ENCODE data around the gene DNAAF3.
"Not testable (repeated sequence)": the region's sequence is repeated elsewhere in the genome, so short reads cannot be mapped to it uniquely, and the experiment has no call there.

DNAAF3 gene

DNA sequence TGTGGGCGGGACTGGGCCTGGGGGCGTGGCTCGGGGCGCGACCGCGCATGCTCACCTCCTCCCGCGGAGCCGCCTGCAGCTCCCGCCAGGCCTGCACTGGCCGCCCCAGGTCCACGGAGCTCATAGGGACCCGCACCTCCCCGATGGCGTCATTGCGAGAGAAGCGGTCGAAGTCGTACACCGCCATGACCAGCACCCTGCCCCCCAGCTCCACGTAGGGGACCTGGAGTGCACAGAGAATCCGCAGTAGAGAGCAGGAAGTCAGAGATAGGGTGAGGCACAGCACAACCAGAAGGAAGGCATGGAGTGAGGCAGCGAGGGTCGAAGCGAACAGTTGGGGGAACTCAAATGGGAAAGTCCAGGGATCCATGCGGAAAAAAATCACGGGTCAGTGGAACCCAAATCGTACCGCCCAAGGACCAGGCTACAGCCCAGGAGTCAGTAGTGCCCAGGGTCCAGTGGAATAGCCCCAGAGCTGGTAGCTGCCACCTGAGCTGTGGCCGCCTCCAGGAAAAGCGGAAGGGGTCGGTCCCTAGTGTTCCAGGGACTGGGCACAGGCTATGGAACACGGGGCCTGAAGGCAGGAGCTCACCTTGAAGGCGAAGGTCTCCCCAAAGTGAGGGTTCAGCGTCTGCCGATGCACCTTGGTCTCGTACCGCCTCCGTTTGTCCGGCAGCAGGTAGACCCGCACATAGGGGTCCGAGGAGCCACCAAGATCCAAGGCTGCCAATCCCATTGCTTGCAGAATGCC, 8.9 kb upstream of the DNAAF3 start:
- no peak for DNase-seq (ENCODE audit: low read depth)

DNA sequence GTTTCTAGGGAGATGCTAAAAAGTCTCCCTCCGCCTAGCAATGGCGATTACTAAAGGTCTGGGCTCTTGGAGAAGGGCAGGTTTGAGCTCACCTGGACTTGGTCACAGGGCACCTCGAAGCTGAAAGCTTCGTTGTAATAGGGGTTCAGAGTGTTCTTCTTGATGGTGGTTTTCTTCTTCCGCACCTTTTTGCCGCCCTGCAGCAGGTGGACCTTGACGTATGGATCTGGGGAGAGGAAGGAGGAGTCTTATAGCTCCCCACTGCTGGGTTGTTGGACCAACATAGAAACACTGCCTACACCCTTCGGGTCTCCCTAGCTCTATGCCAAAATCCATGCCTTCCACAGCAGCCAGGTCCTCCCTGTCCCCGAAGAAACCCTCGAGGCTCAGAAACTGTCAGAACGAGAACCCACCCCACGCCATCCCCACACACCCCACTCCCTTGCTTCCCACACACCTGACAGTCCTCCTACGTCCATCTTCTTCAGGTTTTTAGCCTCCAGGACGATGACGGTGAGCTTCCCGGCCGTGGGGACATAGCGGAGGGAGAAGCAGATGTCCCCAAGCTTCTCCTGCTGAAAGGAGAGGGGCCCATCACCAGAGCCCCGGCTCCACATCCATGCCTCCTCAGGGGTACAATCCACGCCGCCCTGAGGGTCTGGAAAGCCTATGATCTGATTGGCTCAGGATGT, 8.2 kb upstream of the DNAAF3 start:
- DNase-seq (ENCODE audit: low read depth), result no peak

DNA sequence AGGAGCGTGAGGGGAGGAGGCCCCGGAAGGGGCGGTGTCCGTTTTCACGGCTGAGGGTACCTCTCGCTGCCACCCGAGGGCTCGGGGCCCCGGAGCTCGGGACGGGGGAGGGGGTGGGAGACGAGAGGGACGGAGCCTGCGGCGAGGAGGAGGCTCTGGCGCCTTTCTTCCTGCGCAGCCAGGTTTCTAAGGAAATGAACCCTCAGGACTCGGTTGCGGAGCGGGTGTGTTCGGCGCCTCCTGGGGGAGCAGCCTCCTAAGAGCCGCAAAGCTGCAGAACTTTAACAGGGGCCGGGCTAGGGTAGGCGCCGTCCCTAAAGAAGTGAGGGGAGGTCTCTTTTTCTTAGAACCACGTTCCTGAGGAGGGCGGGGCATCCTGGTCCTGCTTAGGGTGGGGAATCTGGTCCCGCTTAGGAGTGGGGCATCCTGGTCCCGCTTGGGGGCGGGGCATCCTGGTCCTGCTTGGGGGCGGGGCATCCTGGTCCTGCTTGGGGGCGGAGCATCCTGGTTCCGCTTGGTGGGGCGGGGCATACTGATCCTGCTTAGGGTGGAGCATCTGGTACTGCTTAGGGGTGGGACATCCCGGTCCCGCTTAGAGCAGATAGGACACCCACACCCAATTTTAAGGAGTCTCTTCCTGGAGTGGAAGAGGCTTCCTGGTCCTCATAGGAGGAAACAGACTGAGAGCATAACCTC, 7.4 kb upstream of the DNAAF3 start:
- DNase-seq (ENCODE audit: low read depth), result peak; percentile 85

DNA sequence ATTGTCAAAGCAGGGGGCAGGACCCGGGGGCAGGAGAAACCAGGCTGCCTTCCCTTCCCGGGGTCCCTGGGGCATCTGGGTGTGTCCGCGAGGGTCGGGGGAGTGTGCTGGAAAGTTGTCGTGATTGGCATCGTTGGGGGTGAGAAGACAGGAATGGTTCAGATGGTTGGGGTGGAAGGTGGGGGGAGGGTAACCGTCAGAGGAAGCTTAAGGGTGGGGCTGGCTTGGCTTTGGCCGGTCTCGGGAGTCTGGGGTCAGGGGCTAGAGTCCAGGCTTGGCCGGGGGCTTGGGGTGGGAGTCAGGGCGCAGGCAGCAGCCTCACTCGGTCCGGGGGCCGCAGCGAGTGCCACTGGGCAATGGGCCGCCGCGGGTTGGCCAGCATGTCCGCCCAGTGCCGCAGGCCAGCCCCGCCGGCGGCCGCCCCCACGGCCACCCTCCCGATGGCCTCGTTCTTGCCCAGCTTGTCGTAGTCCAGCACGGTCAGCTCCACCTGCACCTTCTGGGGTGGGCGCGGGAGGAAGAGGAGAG, 6.8 kb upstream of the DNAAF3 start:
- DNase-seq (ENCODE audit: low read depth), result no peak

DNA sequence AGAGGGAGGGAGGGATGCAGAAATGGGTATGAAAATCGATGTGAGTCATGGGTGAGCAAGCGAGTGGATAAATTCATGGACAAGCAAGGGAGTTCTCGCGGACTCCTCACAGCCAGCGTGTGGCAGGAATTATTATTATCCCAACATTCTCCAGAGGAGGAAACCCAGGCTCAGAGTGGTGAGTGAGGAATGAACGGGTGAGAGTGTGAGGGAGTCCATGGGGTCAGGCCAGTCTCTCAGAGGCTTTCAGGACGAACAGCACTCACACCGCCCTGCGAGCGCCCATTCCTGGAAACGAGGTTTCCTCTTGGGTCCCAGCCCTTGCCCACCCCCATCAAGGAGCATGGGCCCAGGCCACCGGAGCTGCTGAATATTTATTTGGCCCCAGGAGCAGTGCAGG, 6.3 kb upstream of the DNAAF3 start:
- peak; percentile 80 for DNase-seq (ENCODE audit: low read depth)

- not testable (repeated sequence) for DNase-seq (ENCODE audit: low read depth)
These were observed 5.9 kb upstream of the DNAAF3 start for GRCh38 chr19:55172318-55172717.

DNA sequence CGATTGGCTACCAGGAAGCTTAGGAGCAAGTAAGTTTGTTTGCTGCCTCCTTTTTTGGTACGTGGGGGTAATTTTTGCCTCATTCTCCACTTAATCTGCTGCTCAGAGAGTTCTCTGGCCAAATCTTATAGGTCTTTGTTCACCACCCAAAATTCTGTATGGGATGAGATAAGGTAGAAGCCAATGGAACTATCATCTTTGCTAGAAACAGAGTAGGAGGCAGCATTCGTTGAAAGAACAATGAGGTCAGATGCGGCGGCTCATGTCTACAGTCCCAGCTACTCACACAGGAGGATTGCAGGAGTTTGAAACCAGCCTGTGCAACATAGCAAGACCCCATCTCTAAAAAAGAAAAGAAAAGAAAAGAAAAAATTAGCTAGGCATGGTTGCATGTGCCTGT, 5.0 kb upstream of the DNAAF3 start:
- DNase-seq (ENCODE audit: low read depth), result no peak

GRCh38 chr19:55169136-55169535, 2.7 kb upstream of the DNAAF3 start:
- DNase-seq (ENCODE audit: low read depth), result no peak

GRCh38 chr19:55165952-55166529, 372 bp downstream of the DNAAF3 start:
- no peak for DNase-seq (ENCODE audit: low read depth)

- DNase-seq (ENCODE audit: low read depth), result no peak
These were observed 4.7 kb downstream of the DNAAF3 start for GRCh38 chr19:55161571-55162322.

GRCh38 chr19:55160986-55161365, 5.4 kb downstream of the DNAAF3 start:
- no peak for DNase-seq (ENCODE audit: low read depth)

DNA sequence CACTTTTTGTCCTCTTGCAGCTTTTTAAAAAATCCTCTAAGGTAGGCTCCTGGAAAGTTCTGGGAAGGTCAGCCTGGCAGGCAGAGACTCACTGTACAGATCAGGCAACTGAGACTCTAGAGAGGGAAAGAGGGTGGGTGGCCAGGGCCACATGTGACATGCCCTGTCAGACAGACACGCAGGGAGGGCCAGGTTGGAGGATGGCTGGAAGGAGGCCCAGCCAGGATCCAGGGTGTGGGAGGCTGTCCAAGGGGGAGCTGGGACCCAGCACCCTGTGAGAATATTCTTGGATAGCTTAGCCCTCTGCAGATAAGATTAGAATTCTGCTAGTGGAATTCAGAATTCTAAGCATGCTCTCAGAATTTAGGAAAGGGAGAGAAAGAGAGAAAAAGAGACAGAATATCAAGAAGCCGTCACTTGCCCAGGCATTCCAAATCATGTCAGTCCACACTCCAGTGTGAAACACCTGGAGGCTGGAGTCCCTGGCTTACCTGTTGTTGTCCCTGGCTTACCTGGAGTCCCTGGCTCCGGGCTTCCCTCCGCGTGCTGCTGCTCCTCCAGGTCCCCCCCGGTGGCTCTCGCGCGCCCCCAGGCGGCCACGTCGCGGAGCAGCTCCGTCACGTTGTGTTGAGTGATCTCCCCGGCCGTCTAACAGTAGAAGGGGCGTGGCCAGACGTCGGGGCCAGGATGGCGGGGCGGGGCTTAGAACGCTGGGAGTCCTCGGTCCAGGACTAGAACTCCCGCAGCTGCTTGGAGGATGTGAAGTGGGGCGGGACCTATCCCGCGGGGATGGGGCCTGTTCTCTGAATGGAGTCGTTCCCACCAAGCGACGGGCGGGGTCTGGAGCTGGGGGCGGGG, 6.1 kb downstream of the DNAAF3 start:
- DNase-seq (ENCODE audit: low read depth), result peak; percentile 85

- no peak for DNase-seq (ENCODE audit: low read depth)
These were observed 7.3 kb downstream of the DNAAF3 start for GRCh38 chr19:55158848-55159749.

DNA sequence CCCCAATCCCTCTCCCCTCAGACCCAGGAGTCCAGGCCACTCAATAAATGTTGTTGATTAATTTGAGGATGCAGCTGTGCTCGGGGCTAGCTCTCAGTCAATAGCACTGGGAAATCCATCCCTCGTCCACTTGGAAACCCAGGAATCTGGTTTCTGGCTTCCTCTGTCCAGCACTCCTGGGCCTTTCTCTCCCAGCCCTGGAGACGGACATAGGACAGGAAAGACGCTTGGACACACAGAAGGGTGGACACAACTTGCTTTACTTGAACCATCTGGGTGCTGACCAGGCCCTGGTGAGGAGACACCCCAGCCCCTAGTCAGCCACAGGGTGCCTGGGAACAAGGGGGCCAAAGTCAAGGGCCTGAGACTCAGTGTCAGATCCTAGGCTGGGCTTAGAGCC, 8.0 kb downstream of the DNAAF3 start:
- DNase-seq (ENCODE audit: low read depth), result no peak

- DNase-seq (ENCODE audit: low read depth), result no peak
These were observed 9.1 kb downstream of the DNAAF3 start, which contains the start of gene TNNI3 for GRCh38 chr19:55157064-55157908. Gene TNNI3, minus strand, starts transcription at chr19:55157732. Its CDS starts 143 bp downstream, at chr19:55157589.

DNA sequence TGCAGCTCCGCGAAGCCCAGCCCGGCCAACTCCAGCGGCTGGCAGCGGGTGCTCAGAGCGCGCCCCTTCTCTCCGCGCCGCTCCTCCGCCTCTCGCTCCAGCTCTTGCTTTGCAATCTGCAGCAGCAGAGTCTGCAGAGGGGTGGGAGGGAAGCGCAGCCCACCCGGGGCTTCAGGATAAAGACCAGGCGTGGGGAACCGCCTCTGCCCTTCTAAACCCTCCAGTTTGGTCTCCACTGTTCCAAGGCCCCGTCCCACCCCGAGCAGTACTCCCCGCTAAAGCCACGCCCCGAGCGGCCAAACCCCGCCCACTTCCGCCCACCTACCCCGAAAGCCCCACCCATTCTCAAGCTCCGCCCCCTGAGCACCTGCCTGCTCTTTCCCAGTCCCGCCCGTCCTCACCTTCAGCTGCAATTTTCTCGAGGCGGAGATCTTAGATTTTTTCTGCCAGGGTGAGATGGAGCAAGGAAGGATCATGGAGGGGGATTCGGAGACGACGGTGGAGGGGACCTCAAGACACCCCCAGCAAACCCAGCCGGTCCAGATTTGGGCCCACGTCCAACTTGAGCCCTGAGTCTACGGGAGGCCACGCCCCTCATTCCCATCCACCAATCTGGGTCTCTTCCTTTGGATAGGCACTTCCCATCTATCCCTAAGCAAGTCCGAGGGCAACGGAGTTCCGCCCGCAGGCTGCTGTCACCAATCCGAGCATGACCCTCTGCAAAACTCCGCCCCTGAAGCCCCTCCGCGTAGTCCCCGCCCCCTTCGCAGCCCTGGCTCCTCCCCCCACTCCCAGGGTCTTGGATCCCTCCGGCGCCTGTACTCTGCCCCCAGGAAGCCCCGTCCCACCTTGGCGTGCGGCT, 10.0 kb downstream of the DNAAF3 start:
- no peak for DNase-seq (ENCODE audit: low read depth)

DNA sequence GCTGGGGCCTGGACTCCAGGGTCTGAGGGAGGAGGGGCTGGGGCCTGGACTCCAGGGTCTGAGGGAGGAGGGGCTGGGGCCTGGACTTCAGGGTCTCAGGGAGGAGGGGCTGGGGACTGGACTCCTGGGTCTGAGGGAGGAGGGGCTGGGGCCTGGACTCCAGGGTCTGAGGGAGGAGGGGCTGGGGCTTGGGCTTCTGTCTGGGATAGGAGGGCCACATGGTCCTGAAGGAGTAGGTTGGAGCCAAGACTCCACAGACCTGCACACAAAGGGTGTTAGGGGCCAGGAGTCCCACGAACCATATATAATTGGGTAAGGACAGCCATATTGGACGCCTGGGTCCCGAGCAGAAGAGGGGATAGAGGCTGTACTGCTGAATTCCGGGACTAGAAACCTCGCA, 10.6 kb downstream of the DNAAF3 start:
- not testable (repeated sequence) for DNase-seq (ENCODE audit: low read depth)
